ENCODE data around the gene DCDC2C. TPM values are rescaled to one million over a fixed set of nuclear protein-coding genes. Genes with fewer than 3 reads are reported as not detected.

The DCDC2C gene
- total RNA-seq, 1 donor from 2014 or later, result not detected

DNA sequence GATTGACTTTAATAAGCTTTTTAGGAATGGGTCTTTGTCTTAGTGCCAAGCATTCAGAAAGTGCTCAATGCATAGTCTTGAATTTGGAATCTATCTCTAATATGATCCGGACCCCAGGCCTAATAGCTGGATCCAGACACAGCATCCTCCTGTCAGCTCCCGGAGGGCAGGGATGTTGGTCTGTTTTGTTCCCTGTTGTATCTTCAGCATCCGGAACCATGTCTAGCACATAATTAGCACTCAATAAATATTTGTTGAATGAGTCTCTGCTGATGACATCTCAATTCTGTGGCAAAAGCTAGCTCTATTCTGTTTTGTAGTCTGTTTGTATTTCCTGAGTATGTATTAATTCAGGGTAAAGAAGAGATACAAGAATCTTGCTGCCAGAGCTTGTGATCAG lies 169.1 kb downstream of the DCDC2C start:
- no peaks in the 10 kb centered on the region for H3K27me3 Mint-ChIP-seq

GRCh38 chr2:3873899-3874298 lies 170.5 kb downstream of the DCDC2C start:
- peaks cover 5% of the 10 kb centered on the region for H3K27me3 Mint-ChIP-seq
- no peak overlapping the region for H3K27ac Mint-ChIP-seq
- no peaks in the 10 kb centered on the region for H3K4me1 Mint-ChIP-seq (ENCODE audit: unreplicated experiment)
- H3K4me3 Mint-ChIP-seq, result no peak overlapping the region
- TF ChIP-seq CTCF (conservative IDR thresholded peaks at IDR 0.05), result no peak
- DNase-seq (ENCODE audit: extremely low spot score, unreplicated experiment), result no peak
- H3K9me3 Mint-ChIP-seq, result no peaks in the 10 kb centered on the region
- no peaks in the 10 kb centered on the region for H3K36me3 Mint-ChIP-seq

More for the DNA sequence above, 169.1 kb downstream of the DCDC2C start:
- Mint-ChIP-seq H3K4me1 (ENCODE audit: unreplicated experiment) (no peaks in the 10 kb centered on the region), H3K36me3 (no peaks in the 10 kb centered on the region), H3K9me3 (no peaks in the 10 kb centered on the region), H3K27ac (no peak overlapping the region), H3K4me3 (no peak overlapping the region)
- no peak for DNase-seq (ENCODE audit: extremely low spot score, unreplicated experiment)
- no peak for TF ChIP-seq CTCF (conservative IDR thresholded peaks at IDR 0.05)

GRCh38 chr2:3876221-3876620 lies 172.8 kb downstream of the DCDC2C start:
- H3K36me3 Mint-ChIP-seq, result peaks cover 3% of the 10 kb centered on the region
- peaks cover 3% of the 10 kb centered on the region for H3K9me3 Mint-ChIP-seq
- H3K4me3 Mint-ChIP-seq, result no peak overlapping the region
- H3K27ac Mint-ChIP-seq, result no peak overlapping the region
- H3K4me1 Mint-ChIP-seq (ENCODE audit: unreplicated experiment), result no peaks in the 10 kb centered on the region
- no peak for TF ChIP-seq CTCF (conservative IDR thresholded peaks at IDR 0.05)
- DNase-seq (ENCODE audit: extremely low spot score, unreplicated experiment), result no peak
- H3K27me3 Mint-ChIP-seq, result peaks cover 17% of the 10 kb centered on the region

DNA sequence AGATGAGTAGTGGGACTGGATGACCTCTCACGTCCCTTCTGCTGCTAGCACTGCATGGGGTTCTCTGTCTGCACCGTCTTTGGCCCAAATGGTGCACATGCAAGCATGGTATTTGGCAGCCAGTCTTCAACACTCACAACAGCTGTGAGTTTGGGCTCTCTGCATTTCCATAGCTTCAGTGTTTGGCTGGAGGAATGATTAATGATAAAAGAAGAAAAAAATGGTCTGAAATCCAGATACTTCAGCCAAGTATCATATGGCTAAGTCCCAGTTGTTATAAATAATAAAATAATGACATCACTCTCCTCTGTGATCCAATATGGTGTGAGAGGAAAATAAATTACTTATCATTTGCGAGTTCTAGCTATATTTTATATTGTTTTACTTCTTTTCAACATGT lies 173.3 kb downstream of the DCDC2C start:
- Mint-ChIP-seq H3K27me3 (peaks cover 20% of the 10 kb centered on the region), H3K9me3 (peaks cover 6% of the 10 kb centered on the region), H3K4me3 (no peak overlapping the region), H3K27ac (no peak overlapping the region), H3K4me1 (ENCODE audit: unreplicated experiment) (no peaks in the 10 kb centered on the region), H3K36me3 (peaks cover 3% of the 10 kb centered on the region)
- TF ChIP-seq CTCF (conservative IDR thresholded peaks at IDR 0.05), result no peak
- no peak for DNase-seq (ENCODE audit: extremely low spot score, unreplicated experiment)

- Mint-ChIP-seq H3K4me3 (no peak overlapping the region), H3K36me3 (peaks cover 2% of the 10 kb centered on the region), H3K4me1 (ENCODE audit: unreplicated experiment) (no peaks in the 10 kb centered on the region), H3K27me3 (peaks cover 13% of the 10 kb centered on the region), H3K27ac (no peak overlapping the region), H3K9me3 (peaks cover 6% of the 10 kb centered on the region)
- no peak for DNase-seq (ENCODE audit: extremely low spot score, unreplicated experiment)
- TF ChIP-seq CTCF (conservative IDR thresholded peaks at IDR 0.05), result no peak
These were observed 182.6 kb downstream of the DCDC2C start for GRCh38 chr2:3885629-3886628.
